SH-SY5Y (cell line): ENCODE measurements around the gene RPS14.

Source experiments
- GATA2 ChIP-seq: IDR thresholded peaks from 2 replicates; pipeline ENCODE4 v1.6.1; 2011; ENCODE audit warnings: mild to moderate bottlenecking, low read depth, low read length
- GATA3 ChIP-seq: IDR thresholded peaks from 2 replicates; pipeline ENCODE4 v1.6.1; 2011; ENCODE audit warnings: low read depth, mild to moderate bottlenecking, low read length, moderate library complexity

- TF ChIP-seq GATA2 (no peak), GATA3 (no peak)
These were observed 53.9 kb downstream of the RPS14 start for GRCh38 chr5:150395688-150395975.
